ENCODE results near the gene CACNB3. TPM values are rescaled to one million over a fixed set of nuclear protein-coding genes. Genes with fewer than 3 reads are reported as not detected.

Gene CACNB3
- total and polyA plus RNA-seq, 9 of the 15 experiments (the other 6 are each of a cell fraction or from before 2014, with no cell fraction given): 0.24 to 2.0 (median 1.5) TPM

DNA sequence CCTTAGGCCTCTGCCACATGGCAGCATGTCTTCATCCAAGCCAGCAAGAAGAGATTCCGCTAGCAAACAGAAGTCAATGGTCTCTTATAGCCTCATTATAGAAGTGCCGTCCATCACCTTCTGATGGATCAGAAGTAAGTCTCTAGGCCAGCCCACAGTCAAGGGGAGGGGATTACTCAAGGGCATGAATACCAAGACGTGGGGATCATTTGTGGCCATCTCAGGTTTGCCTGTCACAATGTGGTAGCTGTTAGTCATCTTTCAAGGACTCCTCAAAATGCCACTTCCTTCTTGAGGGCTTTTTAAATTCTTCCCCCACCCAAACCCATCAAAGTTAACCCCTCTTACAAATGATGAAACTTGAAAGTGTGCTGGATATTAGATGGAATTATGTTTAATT, 21.3 kb upstream of the CACNB3 start (continued):
- TF ChIP-seq, protein P1, sequence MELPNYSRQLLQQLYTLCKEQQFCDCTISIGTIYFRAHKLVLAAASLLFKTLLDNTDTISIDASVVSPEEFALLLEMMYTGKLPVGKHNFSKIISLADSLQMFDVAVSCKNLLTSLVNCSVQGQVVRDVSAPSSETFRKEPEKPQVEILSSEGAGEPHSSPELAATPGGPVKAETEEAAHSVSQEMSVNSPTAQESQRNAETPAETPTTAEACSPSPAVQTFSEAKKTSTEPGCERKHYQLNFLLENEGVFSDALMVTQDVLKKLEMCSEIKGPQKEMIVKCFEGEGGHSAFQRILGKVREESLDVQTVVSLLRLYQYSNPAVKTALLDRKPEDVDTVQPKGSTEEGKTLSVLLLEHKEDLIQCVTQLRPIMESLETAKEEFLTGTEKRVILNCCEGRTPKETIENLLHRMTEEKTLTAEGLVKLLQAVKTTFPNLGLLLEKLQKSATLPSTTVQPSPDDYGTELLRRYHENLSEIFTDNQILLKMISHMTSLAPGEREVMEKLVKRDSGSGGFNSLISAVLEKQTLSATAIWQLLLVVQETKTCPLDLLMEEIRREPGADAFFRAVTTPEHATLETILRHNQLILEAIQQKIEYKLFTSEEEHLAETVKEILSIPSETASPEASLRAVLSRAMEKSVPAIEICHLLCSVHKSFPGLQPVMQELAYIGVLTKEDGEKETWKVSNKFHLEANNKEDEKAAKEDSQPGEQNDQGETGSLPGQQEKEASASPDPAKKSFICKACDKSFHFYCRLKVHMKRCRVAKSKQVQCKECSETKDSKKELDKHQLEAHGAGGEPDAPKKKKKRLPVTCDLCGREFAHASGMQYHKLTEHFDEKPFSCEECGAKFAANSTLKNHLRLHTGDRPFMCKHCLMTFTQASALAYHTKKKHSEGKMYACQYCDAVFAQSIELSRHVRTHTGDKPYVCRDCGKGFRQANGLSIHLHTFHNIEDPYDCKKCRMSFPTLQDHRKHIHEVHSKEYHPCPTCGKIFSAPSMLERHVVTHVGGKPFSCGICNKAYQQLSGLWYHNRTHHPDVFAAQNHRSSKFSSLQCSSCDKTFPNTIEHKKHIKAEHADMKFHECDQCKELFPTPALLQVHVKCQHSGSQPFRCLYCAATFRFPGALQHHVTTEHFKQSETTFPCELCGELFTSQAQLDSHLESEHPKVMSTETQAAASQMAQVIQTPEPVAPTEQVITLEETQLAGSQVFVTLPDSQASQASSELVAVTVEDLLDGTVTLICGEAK (IDR thresholded peaks at IDR 0.05): no peak
- TF ChIP-seq, protein P1 (CRISPR knock-in tag; IDR thresholded peaks at IDR 0.05): no peak
- no peak for TF ChIP-seq ILF3 (IDR thresholded peaks at IDR 0.05; ENCODE audit: borderline replicate concordance)
- TF ChIP-seq ETV5 (CRISPR knock-in tag; IDR thresholded peaks at IDR 0.05; ENCODE audit: low read depth): no peak
